Thymus (tissue), 11 donors: ENCODE measurements around the gene HOXA6. TPM values are rescaled to one million over a fixed set of nuclear protein-coding genes. Genes with fewer than 3 reads are reported as not detected.

ENCODE experiments used
- DNase-seq, 9 donors: peaks; one replicate each; pipeline ENCODE4 v3.0.0-alpha.2; 2013; ENCODE audit warnings: low spot score in 9 of 9, low read depth in 6 of 9, missing footprints in 1 of 9
- H3K27ac ChIP-seq, 2 donors: one replicate each; pipeline ENCODE4 v1.5.1; 2013; ENCODE audit warnings: control low read depth in 1 of 2, low read depth in 1 of 2, low read length in 1 of 2, mild to moderate bottlenecking in 1 of 2, moderate library complexity in 1 of 2
- H3K27me3 ChIP-seq, 2 donors: one replicate each; pipeline ENCODE4 v1.5.1; 2013; ENCODE audit warnings: low read length in 1 of 2; ENCODE audit not compliant: control insufficient read depth in 2 of 2, insufficient read depth in 1 of 2
- H3K36me3 ChIP-seq, 2 donors: one replicate each; pipeline ENCODE4 v1.5.1; 2013; ENCODE audit warnings: low read length in 1 of 2, mild to moderate bottlenecking in 1 of 2, moderate library complexity in 1 of 2; ENCODE audit not compliant: control insufficient read depth in 2 of 2, insufficient read depth in 2 of 2
- H3K4me1 ChIP-seq, 2 donors: one replicate each; pipeline ENCODE4 v1.5.1; 2013; ENCODE audit warnings: low read length in 2 of 2; ENCODE audit not compliant: control insufficient read depth in 2 of 2, insufficient read depth in 2 of 2
- H3K4me3 ChIP-seq, 2 donors: one replicate each; pipeline ENCODE4 v1.5.1; 2013; ENCODE audit warnings: low read length in 2 of 2, control low read depth in 1 of 2, mild to moderate bottlenecking in 1 of 2
- H3K9me3 ChIP-seq, 2 donors: one replicate each; pipeline ENCODE4 v1.5.1; 2013; ENCODE audit warnings: low read length in 1 of 2, mild to moderate bottlenecking in 1 of 2; ENCODE audit not compliant: control insufficient read depth in 2 of 2, insufficient read depth in 1 of 2
- WGBS: extraction: QIAGEN DNeasy Blood & Tissue Kit; methylation state at CpG from one replicate; pipeline ENCODE4 v1.1.7; 2013; 5-methylcytosine and 5-hydroxymethylcytosine counted together
- polyA plus RNA-seq: library from polyadenylated mRNA; stranded (reverse); fragments of 200-250 nt; gene quantifications from one replicate; pipeline ENCODE4 v1.2.3, GENCODE V29; 2013
- total RNA-seq: library from RNA; stranded (reverse); fragments of 120-200 nt; gene quantifications from one replicate; pipeline ENCODE4 v1.2.4, GENCODE V29; 2013
- donor health status: healthy.

HOXA6 gene
- total and polyA plus RNA-seq, 2 donors: 0.09 to 0.33 TPM

DNA sequence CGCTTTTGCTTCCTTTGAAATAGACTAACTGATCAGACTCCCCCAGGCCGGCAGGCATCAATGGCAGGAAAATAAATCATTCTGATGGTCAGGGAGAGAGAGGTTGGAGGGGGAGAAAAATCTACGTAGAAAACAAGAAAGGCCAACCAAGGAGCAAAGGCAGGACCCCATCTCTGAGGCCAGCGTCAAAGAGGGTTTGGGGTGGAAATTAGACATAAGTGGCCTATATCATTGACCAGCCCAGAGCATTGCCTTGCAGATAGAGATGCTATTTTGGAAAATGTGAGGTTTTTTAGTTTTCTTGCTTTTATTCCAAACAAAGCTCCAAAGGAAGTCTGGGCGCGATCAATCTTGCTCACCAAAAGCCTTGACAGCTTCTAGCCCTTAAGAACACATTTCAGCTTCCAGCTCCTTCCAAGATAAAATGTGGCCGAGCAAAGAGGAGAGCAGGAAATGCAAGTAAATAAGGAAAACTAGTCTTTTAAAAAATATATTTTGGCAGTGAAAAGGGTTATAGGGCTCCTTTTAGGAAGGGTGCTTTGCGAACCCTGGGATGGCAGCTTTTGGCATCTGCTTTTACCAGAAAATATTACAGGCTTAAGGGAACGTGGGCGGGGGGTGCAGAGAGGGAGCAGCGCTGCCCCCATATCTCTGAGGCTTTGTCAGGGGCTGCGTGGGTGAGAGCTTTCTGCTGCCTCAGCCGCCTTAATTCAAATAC lies 43.1 kb downstream of the HOXA6 start:
- Histone ChIP-seq H3K4me1 (peaks cover 0 to 4% of the 10 kb centered on the region in 2 donors), H3K4me3 (no peak overlapping the region), H3K36me3 (peaks cover 0 to 2% of the 10 kb centered on the region in 2 donors), H3K27me3 (peaks cover 49 to 94% of the 10 kb centered on the region in 2 donors), H3K9me3 (peaks cover 0 to 4% of the 10 kb centered on the region in 2 donors), H3K27ac (peak overlapping the region; percentile 28 to 64)
- DNase-seq: no peak
- 86% methylated on average over 13 of the region's 13 CpGs for WGBS

DNA sequence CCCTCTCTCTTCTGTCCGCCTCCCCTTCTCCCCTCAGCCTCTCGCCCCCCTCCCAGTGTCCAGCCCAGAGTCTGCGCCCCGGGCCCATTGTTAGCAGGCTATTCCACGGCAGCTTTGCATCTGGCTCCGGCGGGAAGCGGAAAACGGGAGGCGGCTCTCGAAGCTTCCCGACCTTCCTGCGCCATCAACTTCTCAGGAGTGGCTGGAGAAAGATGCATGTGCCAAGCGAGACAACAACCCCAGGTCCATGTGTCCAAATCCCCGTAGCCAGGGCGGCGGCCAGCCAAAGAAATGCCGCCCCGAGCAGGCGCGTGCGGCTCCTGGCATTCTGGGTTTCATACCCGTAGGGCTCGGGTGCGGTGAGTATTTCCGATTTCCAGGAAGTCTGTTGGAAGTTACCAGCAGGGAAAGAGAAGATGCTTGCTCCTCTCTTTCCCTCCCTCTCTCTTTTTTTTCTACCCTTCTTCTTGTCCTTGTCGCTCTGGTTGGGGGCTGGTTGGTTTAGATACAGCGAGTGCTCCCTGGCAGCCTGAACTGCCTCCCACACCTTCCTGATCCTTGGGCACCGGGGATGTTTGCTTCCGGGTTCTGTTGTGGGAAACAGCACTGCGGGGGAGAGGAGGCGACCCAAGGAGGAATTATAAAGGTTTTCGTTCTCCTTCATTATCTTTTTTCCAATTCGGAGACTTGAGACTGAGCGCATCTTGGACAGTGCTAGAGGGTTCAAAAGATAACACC lies 43.9 kb downstream of the HOXA6 start:
- peaks cover 0 to 3% of the 10 kb centered on the region in 2 donors for H3K4me1 ChIP-seq
- peaks cover 56 to 95% of the 10 kb centered on the region in 2 donors for H3K27me3 ChIP-seq
- H3K27ac ChIP-seq: peak overlapping the region; percentile 62 to 68
- DNase-seq: no peak
- H3K9me3 ChIP-seq: peaks cover 0 to 4% of the 10 kb centered on the region in 2 donors
- WGBS: 47% methylated on average over 35 of the region's 35 CpGs
- peak overlapping the region; percentile 6 to 22 for H3K4me3 ChIP-seq
- H3K36me3 ChIP-seq: peaks cover 0 to 2% of the 10 kb centered on the region in 2 donors

DNA sequence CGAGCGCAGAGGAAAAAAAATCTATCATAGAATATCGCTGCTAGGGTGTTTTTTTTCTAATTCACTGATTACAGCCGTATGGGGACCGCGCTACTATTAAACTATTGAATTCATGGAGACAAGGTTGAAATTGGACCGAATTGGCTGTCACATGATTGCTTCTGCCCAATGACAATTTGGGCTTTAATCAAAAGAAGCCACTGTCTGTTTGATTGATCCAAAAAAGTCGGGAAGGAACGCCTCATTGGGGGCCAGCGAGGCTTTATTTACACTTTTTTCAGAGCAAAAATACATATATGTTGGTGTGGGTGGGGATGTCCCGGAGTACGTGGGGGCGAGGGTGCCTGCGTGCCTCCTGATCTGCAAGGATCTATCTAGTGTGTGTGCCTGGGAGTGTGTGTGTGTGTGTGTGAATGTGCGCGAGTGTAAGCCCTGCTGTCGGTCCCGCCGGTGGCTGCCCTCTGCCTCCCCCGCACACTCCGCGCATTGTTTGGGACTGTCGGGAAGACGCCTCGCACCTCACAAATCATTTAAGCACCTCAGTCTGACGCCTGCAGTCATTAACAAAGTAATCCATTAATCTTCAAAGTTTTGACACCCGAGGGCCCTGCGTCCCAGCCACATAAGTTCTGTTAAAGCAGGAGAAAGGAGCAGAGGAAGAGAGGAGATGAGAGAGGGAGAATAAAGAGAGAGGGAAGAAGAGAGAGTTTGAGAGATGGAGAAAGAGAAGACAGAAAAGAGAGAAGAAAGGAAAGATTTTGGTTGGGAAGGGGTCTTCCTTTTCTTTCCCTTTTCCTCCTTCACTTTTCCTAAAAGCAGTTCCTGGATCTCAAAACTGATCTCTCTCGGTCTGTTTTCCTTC lies 44.8 kb downstream of the HOXA6 start, which contains the start of gene HOXA2:
HOXA2 (minus strand) TSS at position 103 of the 862 bp plus-strand sequence. CDS start 183 bp downstream, outside the sequence.
- Histone ChIP-seq H3K27me3 (peaks cover 65 to 95% of the 10 kb centered on the region in 2 donors), H3K9me3 (peaks cover 0 to 4% of the 10 kb centered on the region in 2 donors), H3K27ac (peak within 1 kb of the TSS; percentile 71 to 76), H3K36me3 (peaks cover 0 to 2% of the 10 kb centered on the region in 2 donors), H3K4me1 (peaks cover 5 to 11% of the 10 kb centered on the region in 2 donors), H3K4me3 (peak within 1 kb of the TSS; percentile 30)
- DNase-seq: no peak
- 18% methylated on average over 29 of the region's 29 CpGs for whole genome bisulfite sequencing

DNA sequence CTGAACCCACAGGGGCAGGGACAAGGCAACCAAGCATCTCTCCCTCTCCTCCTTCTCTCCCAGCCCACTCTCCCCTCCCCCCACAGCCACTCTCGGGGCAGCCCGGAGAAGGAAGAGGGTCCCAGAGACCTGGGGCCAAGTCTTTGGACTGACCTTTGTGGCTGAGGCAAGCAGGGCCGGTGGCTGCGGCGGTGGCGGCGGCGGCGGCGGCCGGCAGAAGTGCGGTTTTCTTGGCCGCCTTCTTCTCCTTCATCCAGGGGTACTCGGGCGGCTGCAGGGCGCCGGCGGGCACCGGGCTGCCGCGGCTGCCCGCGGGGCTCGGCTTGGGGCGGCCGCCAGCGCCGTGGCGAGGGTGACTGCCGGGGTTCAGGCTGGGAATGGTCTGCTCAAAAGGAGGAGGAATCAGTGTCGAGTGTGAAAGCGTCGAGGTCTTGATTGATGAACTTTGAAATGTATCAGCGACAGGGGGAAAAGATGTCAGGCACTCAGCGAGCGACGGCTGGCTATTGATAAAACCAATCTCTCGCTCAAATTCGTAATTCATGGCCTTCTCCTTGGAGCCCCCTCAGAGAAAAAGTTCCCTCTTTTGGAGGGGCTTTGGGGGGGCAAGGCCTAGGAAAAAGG lies 45.5 kb downstream of the HOXA6 start:
- H3K9me3 ChIP-seq: peaks cover 0 to 4% of the 10 kb centered on the region in 2 donors
- WGBS: 12% methylated on average over 39 of the region's 39 CpGs
- peaks cover 0 to 2% of the 10 kb centered on the region in 2 donors for H3K36me3 ChIP-seq
- no peak for DNase-seq
- H3K27me3 ChIP-seq: peaks cover 72 to 99% of the 10 kb centered on the region in 2 donors
- peak overlapping the region; percentile 71 to 76 for H3K27ac ChIP-seq
- peak overlapping the region; percentile 30 for H3K4me3 ChIP-seq
- peaks cover 8 to 16% of the 10 kb centered on the region in 2 donors for H3K4me1 ChIP-seq

DNA sequence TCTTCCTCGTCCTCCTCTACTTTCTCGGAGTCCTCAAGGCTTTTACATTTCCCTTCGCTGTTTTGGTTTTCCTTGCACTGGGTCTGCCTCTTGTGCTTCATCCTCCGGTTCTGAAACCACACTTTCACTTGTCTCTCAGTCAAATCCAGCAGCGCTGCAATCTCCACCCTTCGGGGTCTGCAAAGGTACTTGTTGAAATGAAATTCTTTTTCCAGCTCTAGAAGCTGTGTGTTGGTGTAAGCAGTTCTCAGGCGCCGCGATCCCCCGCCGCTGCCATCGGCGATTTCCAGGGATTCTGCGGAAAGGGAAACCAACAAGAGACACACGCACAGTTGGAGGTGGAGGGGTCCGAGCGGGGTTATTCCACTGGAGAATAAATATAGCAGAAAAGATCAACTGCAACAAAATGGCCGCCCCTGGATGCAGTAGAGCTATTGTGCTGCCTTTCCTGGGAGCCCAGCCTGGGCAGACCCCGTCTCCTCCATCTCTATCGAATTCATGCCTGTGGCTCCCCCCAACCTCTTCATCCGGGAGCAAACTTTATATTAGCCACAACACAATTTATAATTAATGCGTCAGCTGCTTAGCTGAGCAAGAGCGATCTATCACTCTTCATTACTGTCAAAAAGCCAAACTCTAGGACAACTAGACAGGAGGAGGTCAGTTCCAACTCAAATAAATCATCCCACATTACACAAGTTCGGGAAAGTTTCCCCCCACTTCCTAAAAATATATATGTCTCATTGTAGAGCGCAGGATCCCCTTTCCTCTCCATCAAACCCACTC lies 46.2 kb downstream of the HOXA6 start:
- WGBS: 89% methylated on average over 25 of the region's 25 CpGs
- H3K27ac ChIP-seq: peak overlapping the region; percentile 71 to 76
- no peak for DNase-seq
- H3K4me3 ChIP-seq: peak overlapping the region; percentile 14 to 30
- H3K36me3 ChIP-seq: peaks cover 0 to 2% of the 10 kb centered on the region in 2 donors
- peaks cover 13 to 23% of the 10 kb centered on the region in 2 donors for H3K4me1 ChIP-seq
- peaks cover 0 to 4% of the 10 kb centered on the region in 2 donors for H3K9me3 ChIP-seq
- H3K27me3 ChIP-seq: peaks cover 77 to 100% of the 10 kb centered on the region in 2 donors

DNA sequence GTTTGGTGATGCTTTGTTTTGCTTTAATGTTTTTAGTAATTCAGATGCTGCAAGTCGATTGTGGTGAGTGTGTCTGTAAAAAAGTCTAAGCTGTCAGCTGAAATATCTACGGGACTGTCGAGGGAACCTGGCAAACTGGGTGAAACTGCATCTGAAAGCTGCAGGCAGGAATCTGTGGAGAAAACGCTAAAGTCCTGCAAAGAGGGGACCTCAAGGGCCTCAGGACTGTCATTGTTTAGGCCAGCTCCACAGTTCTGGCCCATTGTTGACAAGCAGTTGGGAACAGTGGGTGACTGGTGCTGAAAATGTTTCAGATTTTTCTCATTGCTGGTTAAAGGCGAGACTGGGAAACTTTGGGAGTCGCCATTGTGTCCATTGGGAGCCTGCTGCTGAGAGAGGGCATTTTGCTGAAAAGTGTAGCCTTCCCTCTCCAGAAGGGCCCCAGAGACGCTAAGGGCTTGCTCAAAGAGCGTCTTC lies 46.8 kb downstream of the HOXA6 start:
- 94% methylated on average over 8 of the region's 8 CpGs for WGBS
- peak overlapping the region; percentile 20 to 71 for H3K27ac ChIP-seq
- H3K9me3 ChIP-seq: peaks cover 0 to 4% of the 10 kb centered on the region in 2 donors
- no peak for DNase-seq
- H3K4me3 ChIP-seq: peak overlapping the region; percentile 29 to 30
- peaks cover 77 to 100% of the 10 kb centered on the region in 2 donors for H3K27me3 ChIP-seq
- peaks cover 0 to 2% of the 10 kb centered on the region in 2 donors for H3K36me3 ChIP-seq
- peaks cover 13 to 23% of the 10 kb centered on the region in 2 donors for H3K4me1 ChIP-seq

DNA sequence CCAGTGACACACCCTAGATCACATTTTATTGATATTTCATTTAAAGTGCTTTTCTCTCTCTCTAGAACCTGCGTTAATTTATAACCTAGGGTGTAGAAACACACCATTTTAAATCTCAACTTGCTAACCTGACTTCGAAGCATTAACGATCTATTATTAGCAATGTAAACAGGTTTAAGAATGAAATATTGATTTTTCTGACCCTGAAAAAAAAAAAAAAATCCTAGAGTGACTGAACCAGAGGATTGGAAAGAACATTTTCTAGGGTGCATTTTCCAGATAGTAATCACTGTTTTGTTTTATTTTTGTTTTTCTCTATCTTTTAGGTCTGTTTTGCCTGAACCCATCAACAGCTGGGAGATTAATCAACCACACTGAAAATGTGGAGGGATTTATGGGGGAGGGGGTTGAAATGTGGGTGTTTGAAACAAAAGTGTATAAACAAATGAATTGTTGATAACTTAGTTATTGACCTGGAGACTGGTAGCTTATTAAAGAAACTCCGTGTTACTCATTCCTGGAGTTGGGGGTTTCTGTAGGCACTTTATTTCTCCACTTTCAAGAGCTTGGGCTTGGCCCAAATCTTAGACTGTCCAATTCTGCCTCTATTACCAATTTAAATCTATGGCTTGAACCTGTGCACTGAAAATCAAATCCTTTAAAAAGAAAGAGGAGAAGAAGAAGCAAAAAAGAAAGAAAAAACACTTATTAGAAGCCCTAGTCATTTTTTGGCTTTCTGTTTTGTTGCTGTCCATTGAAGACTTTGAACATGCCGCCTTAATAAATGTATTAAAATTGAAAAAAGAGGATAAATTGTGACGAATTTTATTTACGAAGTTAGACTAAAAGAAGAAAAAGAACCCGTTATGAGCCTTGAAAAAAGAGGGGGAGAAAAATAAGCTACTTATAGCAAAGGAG lies 47.9 kb downstream of the HOXA6 start:
- H3K4me3 ChIP-seq: no peak overlapping the region
- peaks cover 0 to 4% of the 10 kb centered on the region in 2 donors for H3K9me3 ChIP-seq
- H3K27me3 ChIP-seq: peaks cover 78 to 100% of the 10 kb centered on the region in 2 donors
- no peak for DNase-seq
- peaks cover 0 to 2% of the 10 kb centered on the region in 2 donors for H3K36me3 ChIP-seq
- peak overlapping the region in 1 of 2 donors; percentile 21 for H3K27ac ChIP-seq
- 92% methylated on average over 8 of the region's 8 CpGs for WGBS
- H3K4me1 ChIP-seq: peaks cover 13 to 30% of the 10 kb centered on the region in 2 donors
